T47D (cell line): Measurements from ENCODE around the gene ANKRD9.

Experiments
- DNase-seq, 2 experiments: peaks; one replicate each; pipeline versions ENCODE4 v3.0.0 to v3.0.0-alpha.2; 2011 to 2012; ENCODE audit warnings: low read depth in 1 of 2, low spot score in 1 of 2
- JUND ChIP-seq: IDR thresholded peaks from 2 replicates; pipeline ENCODE4 v1.6.1; 2012; ENCODE audit warnings: low read depth
- in situ Hi-C: cut with HindIII; loops from 2 replicates; pipeline ENCODE4 v1.10.0; 2016; ENCODE audit warnings: low sequenced_read_pairs, low pct_unique_long_range_greater_than_20kb

ANKRD9 gene

DNA sequence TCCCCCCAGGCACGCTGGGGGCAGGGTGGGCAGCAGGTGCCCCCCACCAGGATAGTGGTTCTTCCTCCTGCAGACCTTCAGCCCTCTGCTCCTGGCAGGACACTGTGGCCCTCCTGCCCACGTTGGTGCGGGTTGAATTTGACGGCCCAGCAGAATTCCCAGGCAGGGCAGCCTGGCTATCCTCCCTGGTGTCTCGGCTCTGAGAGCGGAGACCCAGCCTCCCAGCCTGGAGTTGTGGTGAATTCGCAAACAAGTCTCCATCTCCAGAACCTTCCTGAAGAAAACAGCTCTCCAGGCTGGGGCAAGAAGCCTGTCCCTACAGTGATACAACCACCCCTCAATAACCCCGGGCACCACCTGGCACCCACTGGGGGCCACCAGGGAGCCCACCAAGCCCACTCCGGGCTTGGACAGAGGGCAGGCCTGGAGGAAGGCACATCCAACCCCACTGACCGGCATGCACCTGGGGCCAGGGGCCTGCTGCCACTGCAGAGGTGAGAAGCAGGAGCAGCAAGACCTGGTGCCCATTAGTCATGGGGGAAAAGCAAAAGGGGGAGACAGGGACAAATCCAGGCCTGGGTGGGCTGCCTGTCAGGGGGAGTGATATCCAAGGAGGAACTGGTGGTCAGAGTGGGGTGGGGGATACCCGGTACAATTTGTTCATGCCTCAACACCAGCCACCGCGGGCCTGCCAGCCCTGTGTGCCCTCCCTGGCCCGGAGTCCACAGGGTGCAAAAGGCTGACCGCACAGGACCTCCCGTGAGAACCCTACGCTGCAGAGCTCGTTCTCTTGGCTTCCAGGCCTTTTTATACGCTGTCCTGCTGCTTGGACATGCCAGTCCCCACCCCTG, 3.6 kb downstream of the ANKRD9 start:
- in situ Hi-C loops = no loop called here
- no peak for TF ChIP-seq JUND
- no peak for DNase-seq

DNA sequence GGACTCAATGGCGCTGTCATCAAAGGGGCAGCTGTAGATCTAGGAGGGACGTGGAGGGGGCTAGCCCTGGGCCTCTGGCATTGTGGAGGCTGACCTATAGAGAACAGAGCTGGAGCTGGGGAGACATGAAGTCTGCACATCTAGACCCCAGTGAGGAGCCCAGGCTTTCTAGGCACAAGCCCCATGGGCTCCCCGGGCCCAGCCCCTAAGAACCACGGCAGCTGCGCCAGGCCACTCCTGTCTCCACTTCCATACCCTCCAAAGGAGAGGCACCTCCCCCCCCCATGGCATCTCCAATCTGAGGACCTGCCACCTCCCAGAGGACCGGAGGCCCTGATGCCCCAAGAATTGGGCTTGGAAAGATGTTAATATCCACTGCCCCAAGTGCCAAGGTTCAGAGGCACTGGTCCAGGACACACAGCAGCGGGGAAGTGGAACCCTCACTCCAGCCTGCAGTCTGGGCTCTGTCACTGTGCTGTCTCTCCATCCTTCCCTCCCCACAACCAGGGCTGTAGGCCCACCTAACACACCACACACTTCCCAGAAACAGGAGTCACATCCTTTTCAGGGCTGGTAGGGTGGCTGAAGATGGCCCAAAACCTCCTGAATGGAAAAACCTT, 4.5 kb downstream of the ANKRD9 start:
- DNase-seq = no peak
- no peak for TF ChIP-seq JUND
- in situ Hi-C loops = no loop called here

DNA sequence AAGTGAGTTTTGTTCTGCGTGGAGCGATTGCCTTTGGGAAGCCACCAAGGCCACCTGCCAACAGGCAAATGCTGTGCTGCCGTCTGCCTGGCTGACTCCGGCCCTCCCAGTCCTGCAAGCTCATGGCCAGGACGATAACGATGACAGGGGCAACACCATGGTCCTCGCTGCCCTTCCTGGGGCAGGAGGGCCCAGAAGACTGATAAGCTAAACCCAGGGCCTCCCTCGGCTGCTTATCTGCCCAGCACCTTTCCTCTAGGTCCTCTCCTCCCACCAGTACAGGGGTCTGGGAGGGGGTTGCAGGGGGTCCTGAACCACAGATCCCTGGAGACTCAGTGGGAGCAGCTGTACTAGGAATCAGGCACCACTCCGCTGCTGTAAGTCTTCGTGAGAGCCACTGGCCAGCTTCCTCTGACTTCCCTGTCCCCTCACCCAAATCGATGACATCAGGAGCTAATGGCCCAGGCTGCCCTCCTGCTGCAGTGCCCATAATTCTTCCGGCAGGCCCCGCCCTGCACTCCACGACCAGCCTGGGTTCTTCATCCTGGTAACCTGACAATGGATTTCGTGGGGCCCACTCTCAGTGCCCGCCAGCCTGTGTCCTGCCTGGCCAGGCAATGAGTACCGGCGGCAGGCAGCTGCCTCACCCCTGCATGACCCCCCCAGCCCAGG, 5.1 kb downstream of the ANKRD9 start:
- in situ Hi-C loops = no loop called here
- TF ChIP-seq JUND = no peak
- DNase-seq = peak in 1 of 2 experiments; percentile 23

DNA sequence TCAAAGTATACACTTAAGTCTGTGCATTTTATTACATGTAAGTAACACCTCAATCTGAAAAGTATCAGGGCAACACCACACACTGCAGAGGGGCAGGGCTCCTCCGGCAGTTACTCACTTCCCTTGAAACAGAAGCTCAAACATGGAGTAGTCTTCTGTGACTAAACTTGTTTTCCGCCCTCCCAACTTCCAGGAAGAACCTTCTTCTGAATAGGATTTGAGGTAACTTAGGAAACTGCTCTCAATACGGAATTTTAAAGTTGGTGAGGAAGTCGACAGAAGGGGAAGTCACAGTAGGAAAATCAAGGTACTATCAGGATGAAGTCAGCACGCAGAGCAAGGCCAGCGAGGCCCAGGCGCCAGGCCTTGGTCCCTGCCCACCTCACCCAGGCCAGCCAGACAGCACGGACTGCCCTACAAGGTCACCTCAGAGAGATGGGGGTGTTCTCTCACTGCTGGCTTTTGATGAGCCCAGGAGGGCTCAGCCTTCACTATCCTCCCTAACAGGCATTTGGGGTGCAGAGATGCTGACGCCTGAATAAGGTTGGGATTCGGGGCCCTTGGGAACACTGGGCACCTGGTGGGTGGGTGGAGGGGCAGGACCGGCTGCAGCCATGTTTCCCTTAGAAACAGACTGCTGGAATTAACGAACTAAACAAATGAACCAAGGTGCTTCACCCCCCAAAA, 5.8 kb downstream of the ANKRD9 start:
- in situ Hi-C loops = no loop called here

DNA sequence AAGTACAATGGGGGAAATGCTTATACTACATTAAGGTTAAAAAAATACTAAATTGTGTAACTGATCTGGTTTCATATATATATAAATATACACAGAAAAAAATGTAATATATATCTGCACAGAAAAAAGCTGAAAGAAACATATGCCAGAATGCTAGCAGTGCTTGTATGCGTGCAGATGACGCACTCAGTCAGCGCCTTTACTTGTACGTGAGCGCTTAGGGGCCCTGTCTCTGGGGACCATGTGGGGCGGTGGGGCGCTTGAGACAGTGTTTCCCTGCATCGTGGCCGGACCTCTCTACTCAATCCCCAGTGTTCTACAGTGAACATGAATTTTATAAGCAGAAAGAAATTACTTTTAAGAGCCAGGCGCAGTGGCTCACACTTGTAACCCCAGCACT, 7.0 kb downstream of the ANKRD9 start:
- in situ Hi-C loops = no loop called here
- no peak for TF ChIP-seq JUND
- DNase-seq = no peak

More for the DNA sequence above, 5.8 kb downstream of the ANKRD9 start:
- DNase-seq = no peak
- no peak for TF ChIP-seq JUND

DNA sequence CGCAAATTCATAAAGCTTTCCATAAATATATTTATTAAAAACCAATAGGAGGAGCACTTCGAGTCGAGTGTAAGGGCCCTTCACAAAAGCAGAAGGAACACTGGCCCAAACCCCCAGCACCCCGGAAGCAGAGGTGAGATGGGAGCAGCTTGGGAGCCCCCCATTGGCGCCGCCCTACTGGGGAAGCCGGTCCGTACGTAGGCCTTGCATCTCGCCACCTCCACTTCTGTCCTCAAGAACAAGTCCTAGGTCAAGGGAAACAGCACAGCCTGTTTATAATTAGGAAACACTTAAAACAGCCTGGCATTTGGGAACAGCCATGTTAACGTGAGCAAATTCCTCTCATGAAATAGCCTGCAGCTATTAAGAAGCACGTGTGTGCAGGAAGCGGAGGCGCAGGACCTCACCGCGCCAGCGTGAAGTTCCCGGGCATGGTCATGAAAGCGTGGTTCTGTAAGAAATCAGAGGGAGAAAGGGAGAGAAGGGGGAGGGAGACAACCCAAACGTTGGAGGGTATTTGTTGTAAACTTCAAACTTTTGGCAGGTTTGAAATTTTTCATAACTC, 7.7 kb downstream of the ANKRD9 start:
- in situ Hi-C loops = no loop called here
- no peak for DNase-seq
- TF ChIP-seq JUND = no peak

- DNase-seq = no peak
These were observed 8.9 kb downstream of the ANKRD9 start for GRCh38 chr14:102500713-102501112.

DNA sequence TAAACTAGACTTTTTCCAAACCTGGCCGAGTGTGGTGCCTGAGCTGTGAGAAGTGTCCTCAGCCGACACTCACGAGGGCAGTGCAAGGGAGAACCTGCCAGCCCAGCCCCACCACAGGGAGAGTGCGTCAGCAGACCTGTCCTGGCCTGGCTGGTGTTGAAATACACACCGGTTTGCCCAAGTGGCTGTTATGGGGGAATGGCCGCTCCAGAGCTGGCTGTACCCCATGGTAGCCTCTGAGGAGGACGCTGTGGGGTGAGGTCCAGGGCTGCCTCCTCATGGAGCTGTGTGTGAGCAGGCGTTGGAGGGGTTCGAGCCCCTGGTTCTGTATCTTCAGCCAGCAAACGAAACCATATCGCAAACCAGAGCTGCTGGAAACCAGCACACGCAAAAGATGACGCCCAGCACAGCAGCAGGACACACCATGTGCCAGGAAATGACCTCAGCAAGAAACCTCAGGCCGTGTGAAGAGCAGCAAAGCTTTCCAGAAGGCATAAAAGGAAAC, 9.4 kb downstream of the ANKRD9 start:
- DNase-seq = no peak
- in situ Hi-C loops = no loop called here
- no peak for TF ChIP-seq JUND

More at GRCh38 chr14:102500713-102501112, 8.9 kb downstream of the ANKRD9 start:
- TF ChIP-seq JUND = no peak
- in situ Hi-C loops = no loop called here

DNA sequence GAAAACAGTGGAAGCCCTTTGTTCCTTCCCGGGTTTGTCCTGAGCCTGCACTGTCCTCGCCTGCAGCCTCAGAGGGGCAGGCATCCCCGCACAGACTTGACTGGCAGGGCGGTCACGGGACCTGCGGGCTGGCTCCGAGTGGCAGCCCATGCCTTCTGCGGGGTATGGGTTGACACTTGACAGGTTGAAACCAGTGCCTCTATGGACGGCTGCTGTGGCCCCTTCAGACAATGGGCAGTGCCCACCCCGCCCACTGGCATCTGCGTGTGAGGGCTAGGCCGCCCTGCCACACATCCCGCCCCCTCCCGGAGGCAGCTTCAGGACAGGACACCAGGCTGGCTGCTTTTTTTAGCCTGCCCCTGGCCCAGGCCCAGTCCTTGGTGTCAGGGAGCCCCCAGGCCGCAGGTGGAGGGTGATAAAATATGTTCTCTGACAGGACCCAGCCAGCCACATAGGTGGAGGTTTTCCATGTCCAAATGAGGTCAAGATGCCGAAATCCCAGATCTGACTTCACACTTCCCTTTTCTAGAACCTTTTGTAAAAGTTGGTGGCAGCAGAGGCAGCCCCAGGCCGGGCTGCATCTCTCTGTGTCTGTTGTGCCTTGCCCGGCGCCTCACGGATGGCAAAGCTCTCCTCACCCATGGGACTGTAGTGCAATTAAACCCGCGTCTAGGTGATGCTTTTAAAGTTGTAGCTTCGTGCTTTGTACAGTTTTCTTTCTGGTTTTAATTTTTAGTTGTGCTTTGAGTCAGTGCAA, 10.0 kb downstream of the ANKRD9 start:
- DNase-seq = no peak
- in situ Hi-C loops = no loop called here
- TF ChIP-seq JUND = no peak

GRCh38 chr14:102498678-102499265, 10.8 kb downstream of the ANKRD9 start:
- no peak for DNase-seq
- in situ Hi-C loops = no loop called here
- TF ChIP-seq JUND = no peak

DNA sequence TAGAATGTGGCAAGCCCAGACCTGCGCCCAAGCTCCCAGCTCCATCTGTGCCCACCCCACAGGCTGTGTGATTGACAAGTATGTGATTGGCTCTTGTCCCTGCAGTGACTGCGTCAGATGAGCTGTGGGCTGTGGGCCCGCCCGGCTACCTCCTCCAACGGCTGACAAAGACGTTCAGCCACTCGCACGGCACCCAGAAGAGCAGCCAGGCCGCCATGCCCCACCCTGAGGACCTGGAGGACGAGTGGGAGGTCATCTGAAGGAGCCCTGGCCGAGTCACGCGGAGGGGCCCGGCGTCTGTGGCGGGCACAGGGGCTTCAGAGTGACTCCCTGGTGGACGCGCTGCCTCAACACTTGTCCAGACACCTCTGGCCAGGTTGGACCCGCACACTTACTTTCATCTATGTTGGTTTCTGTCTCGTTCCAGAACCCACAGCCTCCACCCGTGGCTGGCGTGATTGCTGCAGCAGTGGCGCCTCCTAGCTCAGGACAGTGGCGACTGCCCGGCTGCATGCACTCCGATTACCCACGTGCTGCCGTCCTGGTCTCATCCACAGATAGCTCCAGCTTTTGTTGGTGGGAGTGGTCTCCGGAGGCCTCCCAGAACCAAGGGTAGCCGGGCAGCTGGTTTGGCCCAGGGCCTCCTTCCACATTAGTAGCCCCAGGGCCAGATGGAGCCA, 11.4 kb downstream of the ANKRD9 start:
- in situ Hi-C loops = no loop called here
- TF ChIP-seq JUND = no peak
- DNase-seq = peak in 1 of 2 experiments; percentile 47
